Astrocyte (in vitro differentiated cells and primary cell): Measurements from ENCODE around the gene C20orf96.

Experiments
- EZH2 ChIP-seq: IDR thresholded peaks from 2 replicates; pipeline ENCODE4 v1.6.1; 2012; ENCODE audit warnings: mild to moderate bottlenecking, low read length, inconsistent platforms; ENCODE audit not compliant: insufficient read depth
- TF ChIP-seq, protein P1 (sequence below): IDR thresholded peaks from 2 replicates; pipeline ENCODE4 v1.5.1; 2011; ENCODE audit warnings: low read depth, mild to moderate bottlenecking, inconsistent platforms, low read length, moderate library complexity; ENCODE audit not compliant: insufficient read depth

- TF ChIP-seq, protein P1, sequence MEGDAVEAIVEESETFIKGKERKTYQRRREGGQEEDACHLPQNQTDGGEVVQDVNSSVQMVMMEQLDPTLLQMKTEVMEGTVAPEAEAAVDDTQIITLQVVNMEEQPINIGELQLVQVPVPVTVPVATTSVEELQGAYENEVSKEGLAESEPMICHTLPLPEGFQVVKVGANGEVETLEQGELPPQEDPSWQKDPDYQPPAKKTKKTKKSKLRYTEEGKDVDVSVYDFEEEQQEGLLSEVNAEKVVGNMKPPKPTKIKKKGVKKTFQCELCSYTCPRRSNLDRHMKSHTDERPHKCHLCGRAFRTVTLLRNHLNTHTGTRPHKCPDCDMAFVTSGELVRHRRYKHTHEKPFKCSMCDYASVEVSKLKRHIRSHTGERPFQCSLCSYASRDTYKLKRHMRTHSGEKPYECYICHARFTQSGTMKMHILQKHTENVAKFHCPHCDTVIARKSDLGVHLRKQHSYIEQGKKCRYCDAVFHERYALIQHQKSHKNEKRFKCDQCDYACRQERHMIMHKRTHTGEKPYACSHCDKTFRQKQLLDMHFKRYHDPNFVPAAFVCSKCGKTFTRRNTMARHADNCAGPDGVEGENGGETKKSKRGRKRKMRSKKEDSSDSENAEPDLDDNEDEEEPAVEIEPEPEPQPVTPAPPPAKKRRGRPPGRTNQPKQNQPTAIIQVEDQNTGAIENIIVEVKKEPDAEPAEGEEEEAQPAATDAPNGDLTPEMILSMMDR = no peak
- TF ChIP-seq EZH2 = no peak
Observed at GRCh38 chr20:278607-279571, 11.7 kb downstream of the C20orf96 start.
